Measurements from ENCODE around the gene MAG.

DNA sequence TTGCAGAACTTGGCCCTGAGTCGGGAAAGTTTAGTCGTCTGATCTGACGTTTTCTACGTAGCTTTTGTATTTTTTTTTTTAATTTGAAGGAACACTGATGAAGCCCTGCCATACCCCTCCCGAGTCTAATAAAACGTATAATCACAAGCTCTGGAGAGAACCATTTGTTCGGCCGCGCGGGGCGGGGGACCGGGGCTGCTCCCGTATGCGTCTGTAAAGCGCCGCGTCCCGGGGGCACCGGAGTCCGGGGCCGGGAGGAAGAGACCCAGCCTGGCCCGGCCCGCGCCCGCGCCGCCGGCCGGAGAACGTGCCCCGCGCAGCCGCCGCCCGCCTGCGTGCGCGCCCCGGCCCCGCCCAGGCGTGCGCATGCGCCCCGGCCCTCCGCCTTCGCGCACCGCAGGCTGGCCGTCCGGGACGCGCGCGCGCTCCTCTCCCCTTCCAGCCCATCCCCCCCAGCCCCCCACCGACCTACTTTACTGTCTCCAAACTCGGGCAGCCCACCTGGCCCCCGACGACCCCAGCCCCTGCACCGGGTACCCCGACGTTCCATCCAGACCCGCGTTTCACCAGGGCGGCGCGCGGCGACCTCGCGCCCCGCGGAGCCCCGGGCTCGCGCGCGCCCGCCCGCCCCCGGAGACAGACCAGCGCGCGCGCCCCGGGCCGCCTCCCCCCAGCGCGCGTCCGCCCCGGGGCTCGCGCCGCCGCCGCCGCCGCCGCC is 24.0 kb upstream of the MAG start:
- TF ChIP-seq EZH2phosphoT487 (IDR thresholded peaks at IDR 0.05; ENCODE audit: low read depth) (no peak), CTCF (IDR thresholded peaks at IDR 0.05; ENCODE audit: low read depth, low read length) (no peak)

All from OCI-LY3 (cell line).